Tibial nerve (tissue), 4 donors: Measurements from ENCODE around the gene DRD1. TPM values are rescaled to one million over a fixed set of nuclear protein-coding genes. Genes with fewer than 3 reads are reported as not detected.
A peak's percentile ranks its signal among the peaks of the same experiment; 100 is the strongest.
"Not testable (repeated sequence)": the region's sequence is repeated elsewhere in the genome, so short reads cannot be mapped to it uniquely, and the experiment has no call there.

Experiments
- DNase-seq, 2 donors: peaks; one replicate each; pipeline ENCODE4 v3.0.0-alpha.2; 2019; ENCODE audit warnings: low spot score in 2 of 2
- H3K27ac ChIP-seq, 4 donors: fragments of 200-600 bp; sonication (generic) in 3 of 4; one replicate each; pipeline ENCODE4 v1.5.1; 2017 to 2019; ENCODE audit warnings: mild to moderate bottlenecking in 1 of 4
- H3K27me3 ChIP-seq, 2 donors: fragments of 200-600 bp; sonication (generic) in 1 of 2; one replicate each; pipeline versions ENCODE4 v1.5.1 to v1.6.0; 2017 to 2019
- H3K36me3 ChIP-seq, 3 donors: fragments of 200-600 bp; sonication (generic); one replicate each; pipeline ENCODE4 v1.5.1; 2018 to 2019
- H3K4me1 ChIP-seq, 4 donors: fragments of 200-600 bp; sonication (generic) in 3 of 4; one replicate each; pipeline ENCODE4 v1.5.1; 2017 to 2019
- H3K4me3 ChIP-seq, 4 donors: fragments of 200-600 bp; sonication (generic) in 3 of 4; one replicate each; pipeline ENCODE4 v1.5.1; 2017 to 2019; ENCODE audit warnings: mild to moderate bottlenecking in 1 of 4, moderate library complexity in 1 of 4
- H3K9me3 ChIP-seq, 4 donors: fragments of 200-600 bp; sonication (generic) in 3 of 4; one replicate each; pipeline ENCODE4 v1.5.1; 2017 to 2019
- CTCF ChIP-seq, 5 experiments: fragments of 200-600 bp in 3 of 5; fragments of 450-650 bp in 2 of 5; sonication (generic) in 3 of 5; IDR thresholded peaks; one replicate each; pipeline ENCODE4 v1.5.1; 2016 to 2019; ENCODE audit warnings: antibody characterized with exemption in 5 of 5, mild to moderate bottlenecking in 3 of 5, moderate library complexity in 2 of 5
- EP300 ChIP-seq, 2 donors: sonication (generic); formaldehyde crosslinking; IDR thresholded peaks; one replicate each; pipeline ENCODE4 v1.6.1; 2017; ENCODE audit warnings: antibody characterized with exemption in 2 of 2, mild to moderate bottlenecking in 1 of 2
- POLR2A ChIP-seq, 2 donors: fragments of 450-650 bp; IDR thresholded peaks; one replicate each; pipeline ENCODE4 v1.6.1; 2017; ENCODE audit warnings: antibody characterized with exemption in 2 of 2, mild to moderate bottlenecking in 2 of 2, moderate library complexity in 2 of 2
- WGBS, 2 donors: methylation state at CpG; one replicate each; pipeline ENCODE4 v1.1.5; 2018; 5-methylcytosine and 5-hydroxymethylcytosine counted together
- total RNA-seq, 4 donors: library from RNA; depleted of rRNA; stranded (reverse); fragments of >200 nt; gene quantifications; one replicate each; pipeline ENCODE4 v1.1.0, GENCODE V29; 2016

The DRD1 gene
- total RNA-seq, 4 donors from 2014 or later: 0.21 TPM; not detected in 3

DNA sequence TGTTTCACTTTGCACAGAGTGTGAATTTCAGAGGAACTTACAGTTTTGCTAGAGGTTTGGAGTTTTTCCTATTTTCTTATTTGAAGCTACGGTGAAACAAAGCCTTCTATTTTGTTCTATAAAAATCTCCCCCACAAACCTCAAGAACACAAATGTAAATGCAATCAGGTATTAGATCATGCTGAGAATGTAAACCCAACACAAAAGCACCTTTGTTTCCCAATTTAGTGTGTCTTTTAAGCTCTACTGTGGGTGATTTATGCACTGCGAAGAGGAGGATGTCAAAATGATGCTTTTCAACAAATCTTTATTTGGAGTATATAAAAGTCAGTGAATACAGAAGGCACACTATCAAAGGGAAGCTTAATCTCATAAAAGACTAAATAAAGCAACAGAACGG lies 4.3 kb upstream of the DRD1 start:
- Histone ChIP-seq H3K4me1 (peaks cover 0 to 20% (median 0%) of the 10 kb centered on the region in 4 donors), H3K9me3 (no peaks in the 10 kb centered on the region), H3K4me3 (no peak overlapping the region), H3K27ac (no peak overlapping the region), H3K36me3 (no peaks in the 10 kb centered on the region), H3K27me3 (peaks cover 0 to 28% of the 10 kb centered on the region in 2 donors)
- no peak for TF ChIP-seq POLR2A (IDR thresholded peaks at IDR 0.05)
- no peak for TF ChIP-seq EP300 (IDR thresholded peaks at IDR 0.05)
- TF ChIP-seq CTCF (IDR thresholded peaks at IDR 0.05): no peak
- 16 to 21% methylated on average over 3 of the region's 3 CpGs for WGBS, 2 donors
- no peak for DNase-seq

DNA sequence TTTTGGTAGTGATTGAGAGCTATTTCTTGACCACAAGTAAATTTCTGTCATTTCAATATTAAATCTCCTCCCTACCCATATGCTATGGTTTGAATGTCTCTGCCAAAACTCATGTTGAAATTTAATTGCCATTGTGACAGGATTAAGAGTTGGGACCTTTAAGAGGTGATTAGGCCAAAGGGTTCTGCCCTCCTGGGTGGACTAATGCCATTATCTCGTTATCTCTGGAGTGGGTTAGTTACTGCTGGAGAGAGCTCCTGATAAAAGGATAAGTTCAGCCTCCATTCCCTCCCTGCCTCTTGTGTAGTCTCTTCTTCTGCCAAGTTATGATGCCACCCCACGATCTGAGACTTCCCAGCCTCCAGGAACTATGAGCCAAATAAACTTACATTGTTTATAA lies 3.6 kb upstream of the DRD1 start:
- DNase-seq: no peak
- peaks cover 0 to 21% (median 0%) of the 10 kb centered on the region in 4 donors for H3K4me1 ChIP-seq
- H3K27me3 ChIP-seq: peaks cover 0 to 28% of the 10 kb centered on the region in 2 donors
- no peak overlapping the region for H3K4me3 ChIP-seq
- H3K36me3 ChIP-seq: no peaks in the 10 kb centered on the region
- no peak overlapping the region for H3K27ac ChIP-seq
- no peaks in the 10 kb centered on the region for H3K9me3 ChIP-seq
- TF ChIP-seq CTCF (IDR thresholded peaks at IDR 0.05) (no peak), POLR2A (IDR thresholded peaks at IDR 0.05) (no peak), EP300 (IDR thresholded peaks at IDR 0.05) (no peak)
- WGBS, 2 donors: 26 to 33% methylated on average over 2 of the region's 2 CpGs

DNA sequence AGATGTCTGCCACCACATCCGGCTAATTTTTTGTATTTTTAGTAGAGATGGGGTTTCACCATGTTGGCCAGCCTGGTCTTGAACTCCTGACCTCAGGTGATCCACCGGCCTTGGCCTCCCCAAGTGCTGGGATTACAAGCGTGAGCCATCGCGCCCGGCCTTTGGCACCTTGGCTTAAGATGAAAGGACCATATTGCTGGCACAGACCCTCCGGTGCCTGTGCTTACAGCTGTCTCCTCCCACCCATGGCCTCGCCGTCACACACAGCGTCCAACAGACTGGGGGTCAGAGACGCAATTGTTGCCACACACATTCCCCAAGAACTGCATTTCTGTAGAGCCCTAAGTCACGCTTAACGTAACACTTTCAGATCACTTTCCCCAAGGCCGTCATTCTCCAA lies 2.4 kb upstream of the DRD1 start:
- DNase-seq, H3K27ac ChIP-seq, H3K9me3 ChIP-seq, H3K4me3 ChIP-seq, H3K36me3 ChIP-seq: not testable (repeated sequence)
- peaks cover 0 to 21% (median 0%) of the 10 kb centered on the region in 4 donors for H3K4me1 ChIP-seq
- H3K27me3 ChIP-seq: peaks cover 0 to 28% of the 10 kb centered on the region in 2 donors
- 82 to 86% methylated on average over 14 of the region's 14 CpGs for WGBS, 2 donors

DNA sequence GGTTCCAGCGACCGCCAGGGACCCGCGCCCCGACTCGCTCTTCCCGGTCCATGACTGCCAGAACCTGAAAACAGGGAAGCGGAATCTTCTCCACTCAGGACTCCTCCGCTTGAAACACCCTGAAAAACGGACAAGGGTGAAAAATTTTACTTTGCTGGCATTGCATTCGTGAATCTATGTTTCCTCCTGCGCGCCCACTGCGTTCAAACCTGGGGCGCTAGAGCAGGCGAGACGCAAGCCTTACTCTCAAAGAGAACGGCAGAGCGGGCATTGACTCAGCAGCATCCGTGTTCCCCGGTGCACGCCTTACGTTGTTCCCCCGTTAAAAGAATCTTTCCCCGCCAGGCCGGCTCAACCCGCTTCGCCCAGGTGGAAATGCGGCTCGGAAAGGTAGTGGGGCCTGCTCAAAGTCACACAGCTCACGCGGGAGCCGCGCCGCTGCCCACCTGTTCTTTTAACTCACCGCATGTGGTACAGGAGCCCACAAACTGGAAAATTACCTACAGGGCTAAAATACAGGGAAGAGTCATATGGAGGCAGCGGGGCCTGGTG lies 999 bp upstream of the DRD1 start:
- Histone ChIP-seq H3K27ac (no peak overlapping the region), H3K4me1 (peaks cover 0 to 21% (median 0%) of the 10 kb centered on the region in 4 donors), H3K36me3 (no peaks in the 10 kb centered on the region), H3K4me3 (peak overlapping the region in 3 of 4 donors; percentile 9 to 46 (median 22)), H3K9me3 (no peaks in the 10 kb centered on the region), H3K27me3 (peaks cover 0 to 28% of the 10 kb centered on the region in 2 donors)
- TF ChIP-seq POLR2A (IDR thresholded peaks at IDR 0.05): no peak
- no peak for TF ChIP-seq EP300 (IDR thresholded peaks at IDR 0.05)
- no peak for TF ChIP-seq CTCF (IDR thresholded peaks at IDR 0.05)
- WGBS, 2 donors: 25 to 28% methylated on average over 37 of the region's 37 CpGs
- DNase-seq: no peak

GRCh38 chr5:175443514-175444059 lies 395 bp downstream of the DRD1 start:
- H3K9me3 ChIP-seq: no peaks in the 10 kb centered on the region
- TF ChIP-seq CTCF (IDR thresholded peaks at IDR 0.05) (no peak), POLR2A (IDR thresholded peaks at IDR 0.05) (no peak), EP300 (IDR thresholded peaks at IDR 0.05) (no peak)
- 8 to 9% methylated on average over 15 to 26 of the region's 29 CpGs for WGBS, 2 donors
- no peak for DNase-seq
- peak overlapping the region in 3 of 4 donors; percentile 9 to 46 (median 35) for H3K4me3 ChIP-seq
- peaks cover 0 to 21% (median 0%) of the 10 kb centered on the region in 4 donors for H3K4me1 ChIP-seq
- H3K36me3 ChIP-seq: no peaks in the 10 kb centered on the region
- H3K27ac ChIP-seq: no peak overlapping the region
- peaks cover 0 to 28% of the 10 kb centered on the region in 2 donors for H3K27me3 ChIP-seq
